Measurements from ENCODE around the gene ARHGAP33.
"Not testable (repeated sequence)": the region's sequence is repeated elsewhere in the genome, so short reads cannot be mapped to it uniquely, and the experiment has no call there.

Gene ARHGAP33

DNA sequence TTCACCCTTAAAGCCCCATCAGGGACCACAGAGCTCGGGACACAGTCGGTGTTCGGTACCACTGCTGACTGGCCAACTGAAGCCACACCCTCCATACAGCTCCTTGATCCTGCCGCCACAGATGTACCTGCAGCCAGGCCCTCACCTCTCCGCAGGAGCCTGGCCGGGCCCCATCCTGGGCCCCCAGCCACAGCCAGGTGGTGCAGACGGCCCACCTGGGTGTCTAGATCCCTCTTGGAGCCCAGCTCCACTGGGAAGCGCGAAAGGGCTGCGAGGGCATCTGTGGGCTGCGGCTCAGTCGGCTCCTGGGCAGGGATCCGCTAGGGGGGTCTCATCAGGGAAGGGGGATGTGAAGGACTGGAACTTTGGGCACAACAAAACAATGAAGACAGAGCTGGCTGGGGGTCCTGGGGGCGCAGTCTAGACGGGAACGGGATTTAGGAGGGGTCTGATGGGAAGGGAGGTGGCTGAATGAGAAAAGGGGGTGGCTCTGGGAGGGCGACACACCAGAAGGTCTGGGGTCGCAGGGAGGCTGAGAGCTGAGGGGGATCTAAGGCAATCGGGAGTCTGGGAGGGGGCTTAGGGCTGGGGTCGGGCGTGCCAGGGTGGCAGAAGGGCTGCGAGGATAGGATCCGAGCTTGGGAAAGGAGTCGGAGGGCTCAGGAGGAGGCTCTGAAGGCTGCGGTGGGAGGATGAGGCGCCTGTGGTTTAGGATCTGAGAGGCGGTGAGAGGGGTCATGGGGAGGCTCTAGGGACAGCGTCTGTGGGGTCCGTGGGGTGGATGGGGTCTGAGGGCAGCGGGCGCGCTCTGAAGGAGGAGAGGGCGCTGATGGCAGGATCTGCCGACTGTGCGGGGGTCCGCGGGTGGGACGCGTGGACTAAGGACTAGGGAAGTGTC lies 21.5 kb downstream of the ARHGAP33 start:
- DNase-seq: no peak

DNA sequence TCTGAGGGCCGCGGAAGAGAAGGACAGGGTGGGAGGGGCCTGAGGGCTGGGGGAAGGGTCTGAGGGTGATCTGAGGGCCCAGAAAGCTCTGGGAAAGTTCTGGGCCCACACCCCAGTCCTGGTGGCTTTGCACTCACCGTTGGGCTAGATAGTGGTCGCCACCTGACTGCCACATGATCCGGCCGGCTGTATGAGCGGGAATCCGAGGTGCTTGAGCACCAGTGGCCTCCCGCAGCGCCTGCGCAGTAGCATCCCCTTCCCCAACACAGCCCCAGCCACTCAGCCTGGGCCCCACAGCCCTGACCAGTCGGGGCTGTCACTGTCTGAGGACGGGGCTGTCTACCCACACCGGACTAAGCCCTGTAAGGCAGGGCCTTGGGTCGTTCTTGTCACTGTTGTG lies 22.3 kb downstream of the ARHGAP33 start:
- DNase-seq: no peak

DNA sequence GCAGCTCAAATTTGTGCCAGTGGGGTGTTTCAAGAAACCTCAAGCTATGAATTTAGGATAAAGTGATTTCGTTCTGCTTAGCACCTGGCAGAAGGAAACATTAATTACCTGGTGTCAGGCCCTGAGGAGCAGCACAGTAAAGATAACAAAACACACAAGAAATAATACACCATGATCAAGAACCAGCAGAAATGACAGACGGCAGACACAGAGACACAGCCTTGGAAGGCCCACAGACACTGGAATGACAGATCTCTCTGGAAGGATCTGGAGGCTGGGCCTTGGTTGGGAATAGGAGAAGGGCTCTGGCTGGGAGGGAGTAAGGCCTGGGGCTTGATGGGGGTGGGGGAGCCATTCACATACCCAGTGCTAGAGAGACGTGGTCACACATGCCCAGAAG lies 26.5 kb downstream of the ARHGAP33 start:
- no peak for DNase-seq

DNA sequence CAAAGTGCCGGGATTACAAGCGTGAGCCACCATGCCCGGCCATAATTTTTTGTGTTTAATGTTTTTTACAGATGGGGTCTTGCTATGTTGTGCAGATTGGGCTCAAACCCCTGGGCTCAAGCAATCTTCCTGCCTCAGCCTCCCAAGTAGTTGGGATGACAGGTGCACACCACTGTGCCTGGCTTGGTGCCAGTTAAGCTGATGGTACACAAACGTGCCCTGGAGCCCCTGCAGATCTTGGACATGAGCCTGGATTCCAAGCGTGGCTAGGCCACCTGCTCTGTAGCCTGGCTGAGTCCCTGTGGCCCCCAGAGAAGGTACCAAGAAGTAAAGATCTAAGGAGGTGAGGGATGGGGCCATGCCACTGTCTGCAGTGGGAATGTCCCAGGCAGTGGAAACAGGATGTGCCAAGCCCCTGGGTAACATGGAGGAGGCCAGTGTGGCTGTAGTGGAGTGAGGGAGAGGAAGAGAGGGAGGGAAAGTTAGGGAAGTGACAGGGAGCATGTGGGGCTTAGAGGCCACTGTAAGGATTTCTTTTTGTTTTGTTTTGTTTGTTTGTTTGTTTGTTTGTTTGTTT lies 30.2 kb downstream of the ARHGAP33 start:
- no peak for DNase-seq

DNA sequence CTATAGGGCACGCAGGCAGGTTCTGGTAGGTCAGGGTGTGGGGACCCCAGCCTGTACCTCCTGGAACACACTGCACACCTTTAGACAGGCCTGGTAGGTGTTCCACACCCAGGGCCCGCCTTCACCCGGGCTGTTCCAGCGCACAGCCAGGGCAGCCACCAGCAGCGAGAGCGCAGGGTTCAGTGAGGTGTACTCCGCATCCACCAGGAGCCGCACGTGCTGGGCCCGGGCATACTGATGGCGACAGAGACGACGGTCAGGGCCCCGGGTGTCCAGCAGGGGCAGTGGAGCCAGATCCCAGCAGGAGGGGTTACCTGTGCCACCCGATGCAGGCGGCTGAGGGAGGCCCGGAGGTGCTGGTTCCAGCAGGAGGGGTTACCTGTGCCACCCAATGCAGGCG lies 31.2 kb downstream of the ARHGAP33 start:
- no peak for DNase-seq

DNA sequence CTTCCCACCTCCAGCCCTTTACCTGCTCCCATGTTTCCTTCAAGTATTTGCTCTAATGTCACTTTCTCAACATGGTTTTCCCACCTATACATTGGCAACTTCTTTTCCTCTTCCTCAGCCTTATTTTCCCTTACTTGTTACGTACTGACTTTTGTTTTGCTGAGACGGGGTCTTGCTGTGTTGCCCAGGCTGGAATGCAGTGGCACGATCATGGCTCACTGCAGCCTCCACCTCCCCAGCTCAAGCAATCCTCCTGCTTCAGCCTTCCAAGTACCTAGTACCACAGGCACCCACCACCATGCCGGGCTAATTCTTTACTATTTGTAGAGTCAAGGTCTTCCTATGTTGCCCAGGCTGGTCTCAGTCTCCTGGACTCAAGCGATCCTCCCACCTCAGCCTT lies 32.3 kb downstream of the ARHGAP33 start:
- no peak for DNase-seq

DNA sequence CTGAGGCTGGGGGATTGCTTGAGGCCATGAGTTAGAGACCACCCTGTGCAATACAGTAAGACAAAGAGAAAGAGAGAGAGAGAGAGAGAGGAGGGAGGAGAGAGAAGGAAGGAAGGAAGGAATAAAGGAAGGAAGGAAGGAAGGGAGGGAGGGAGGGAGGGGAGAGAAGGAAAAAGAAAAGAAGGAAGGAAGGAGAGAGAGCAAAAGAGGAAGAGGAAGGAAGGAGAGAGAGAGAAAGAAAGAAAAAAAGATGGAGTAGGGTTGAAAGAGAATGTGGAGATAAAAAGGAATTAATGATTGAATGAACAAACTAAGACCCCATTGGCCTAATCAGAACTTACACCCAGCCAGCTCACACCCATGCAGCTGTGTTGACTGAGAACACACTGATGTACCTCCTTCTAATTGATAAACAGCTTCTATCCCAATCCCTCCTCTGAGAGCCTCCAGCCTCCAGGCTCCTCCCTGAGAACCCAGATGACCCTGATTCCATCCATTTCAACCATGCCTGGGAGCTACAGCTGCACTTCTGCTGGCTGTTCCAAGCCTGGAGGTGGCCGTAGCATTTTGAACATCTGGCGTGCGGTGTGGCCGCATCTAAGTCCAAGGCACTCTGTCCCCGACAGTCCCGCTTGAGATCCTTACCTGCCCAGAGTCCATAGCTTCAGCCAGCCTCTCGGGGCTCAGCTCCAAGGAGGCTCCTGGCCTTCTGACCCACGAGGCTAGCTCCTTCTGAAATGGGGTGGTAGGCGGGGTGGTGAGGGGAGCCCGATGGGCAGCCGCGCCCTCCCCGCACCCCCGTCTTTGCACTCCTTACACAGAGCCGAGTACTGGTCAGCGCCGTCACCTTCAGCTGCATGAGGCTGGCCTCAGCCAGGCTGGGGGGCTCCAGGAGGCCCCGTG lies 36.2 kb downstream of the ARHGAP33 start:
- DNase-seq: no peak

DNA sequence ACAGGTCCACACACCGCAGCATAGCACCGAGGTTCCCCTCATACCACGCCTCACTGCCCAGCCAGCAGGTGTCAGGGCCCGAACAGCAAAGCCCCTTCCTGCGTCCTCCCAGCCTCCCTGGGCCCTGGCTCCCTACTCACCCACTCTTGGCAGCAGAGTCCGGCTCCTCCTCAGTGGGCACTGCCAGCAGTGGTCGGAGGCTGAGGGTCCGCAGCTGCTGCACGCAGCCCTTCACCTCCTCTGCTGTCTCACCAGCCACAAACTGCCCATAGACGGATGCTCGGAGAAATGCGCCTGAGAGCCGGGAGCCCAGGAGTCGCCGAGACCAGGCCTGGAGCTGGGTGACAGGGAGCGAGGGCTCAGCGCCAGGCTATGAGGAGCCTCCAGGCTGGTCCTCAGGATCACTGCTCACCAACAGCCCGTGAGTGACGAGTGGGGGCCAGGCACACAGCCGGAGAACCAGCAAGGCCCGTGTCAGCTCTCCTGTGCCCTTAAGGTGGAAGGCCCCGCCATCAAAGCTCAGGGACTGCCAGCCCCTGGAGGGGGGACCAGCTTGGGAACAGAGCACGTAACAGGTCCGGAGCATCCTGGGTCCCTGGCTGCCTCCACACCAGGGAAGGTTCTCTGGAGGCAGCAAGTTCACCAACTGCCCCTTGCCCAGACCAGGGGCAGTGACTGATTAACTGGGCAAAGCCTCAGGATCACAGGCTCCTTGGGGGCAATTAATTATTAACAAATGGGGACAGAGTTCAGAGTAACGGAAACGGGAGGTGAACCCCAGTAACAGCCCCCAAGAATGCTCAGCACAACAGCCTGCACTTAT lies 37.1 kb downstream of the ARHGAP33 start, which contains the start of gene PRODH2:
PRODH2 (minus strand) TSS at position 626 of the 823 bp plus-strand sequence; CDS start at position 586, 40 bp downstream.
- no peak for DNase-seq

DNA sequence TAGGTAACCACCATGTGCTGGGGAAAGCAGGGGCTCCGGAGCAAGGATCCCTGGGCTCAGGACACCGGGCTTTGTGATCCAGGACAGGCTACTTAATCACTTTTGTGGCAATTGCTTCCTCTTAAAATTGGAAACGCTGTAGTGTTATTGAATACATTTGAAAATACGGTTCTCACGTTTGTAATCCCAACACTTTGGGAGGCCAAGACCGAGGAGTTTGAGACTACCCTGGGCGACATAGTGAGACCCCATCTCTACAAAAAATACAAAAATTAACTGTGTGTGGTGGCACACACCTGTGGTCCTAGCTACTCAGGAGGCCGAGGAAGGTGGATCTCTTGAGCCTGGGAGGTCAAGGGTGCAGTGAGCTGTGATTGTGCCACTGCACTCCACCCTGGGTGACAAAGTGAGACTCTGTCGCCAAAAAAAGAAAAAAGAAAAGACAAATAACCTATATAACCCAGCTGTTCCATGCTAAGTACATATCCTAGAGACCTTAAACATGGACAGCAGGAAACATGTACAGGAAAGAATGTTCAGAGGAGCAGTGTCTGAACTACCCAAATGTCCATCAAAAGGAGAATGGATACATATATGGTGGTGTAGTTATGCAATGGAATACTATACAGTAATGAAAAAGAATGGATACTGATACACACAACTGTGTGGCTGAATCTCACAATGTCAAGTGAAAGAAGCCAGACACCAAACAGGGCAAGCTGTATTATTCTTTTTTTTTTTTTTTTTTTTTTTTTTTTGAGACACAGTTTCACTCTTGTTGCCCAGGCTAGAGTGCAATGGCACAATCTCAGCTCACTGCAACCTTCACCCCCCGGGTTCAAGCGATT lies 37.9 kb downstream of the ARHGAP33 start:
- DNase-seq: no peak

DNA sequence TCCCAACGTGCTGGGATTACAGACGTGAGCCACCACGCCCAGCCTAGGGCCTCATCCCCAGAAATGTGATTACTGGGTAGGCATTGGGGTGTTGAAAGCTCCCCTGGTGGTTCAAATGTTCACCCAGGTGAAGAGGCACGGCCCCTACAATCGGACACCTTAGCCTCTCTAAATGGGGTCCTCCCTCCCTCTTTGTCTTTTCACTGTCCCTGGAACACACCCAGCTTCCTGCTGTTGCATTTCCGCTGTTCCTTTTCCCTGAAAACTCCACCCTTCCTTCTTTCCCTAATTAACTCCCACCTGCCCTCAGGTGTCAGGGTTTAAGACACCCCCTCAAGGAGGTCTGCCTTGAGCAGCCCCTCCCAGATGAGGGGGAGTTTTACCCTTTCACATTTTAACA lies 40.9 kb downstream of the ARHGAP33 start:
- no peak for DNase-seq

DNA sequence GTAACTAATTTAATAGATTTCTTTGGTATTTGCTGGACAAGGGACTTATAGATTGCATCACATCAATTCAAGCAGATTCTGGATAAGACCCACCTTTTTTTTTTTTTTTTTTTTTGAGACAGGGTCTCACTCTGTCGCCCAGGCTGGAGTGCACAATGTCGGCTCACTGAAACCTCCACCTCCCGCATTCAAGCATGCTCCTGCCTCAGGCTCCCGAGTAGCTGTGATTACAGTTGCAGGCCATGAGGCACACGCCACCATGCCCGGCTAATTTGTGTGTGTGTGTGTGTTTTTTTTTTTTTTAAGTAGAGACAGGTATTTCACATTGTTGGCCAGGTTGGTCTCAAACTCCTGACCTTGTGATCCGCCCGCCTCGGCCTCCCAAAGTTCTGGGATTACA lies 41.5 kb downstream of the ARHGAP33 start:
- no peak for DNase-seq

DNA sequence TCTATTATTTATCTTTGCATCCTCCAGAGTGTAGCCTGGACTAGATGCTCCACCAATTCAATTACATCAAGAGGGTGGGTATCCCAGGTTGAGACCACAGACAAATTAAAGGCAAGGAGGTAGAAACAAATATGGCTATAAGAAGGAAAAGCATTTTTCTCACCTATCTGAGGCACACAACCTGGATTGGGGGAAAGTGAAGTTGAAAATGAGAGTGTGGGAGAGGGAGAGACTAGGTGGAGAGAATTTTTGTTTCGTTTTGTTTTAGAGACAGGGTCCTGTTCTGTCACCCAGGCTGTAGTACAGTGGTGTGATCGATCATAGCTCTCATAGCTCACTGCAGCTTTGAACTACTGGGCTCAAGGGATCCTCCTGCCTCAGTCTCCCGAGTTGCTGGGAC lies 43.1 kb downstream of the ARHGAP33 start:
- DNase-seq: no peak

DNA sequence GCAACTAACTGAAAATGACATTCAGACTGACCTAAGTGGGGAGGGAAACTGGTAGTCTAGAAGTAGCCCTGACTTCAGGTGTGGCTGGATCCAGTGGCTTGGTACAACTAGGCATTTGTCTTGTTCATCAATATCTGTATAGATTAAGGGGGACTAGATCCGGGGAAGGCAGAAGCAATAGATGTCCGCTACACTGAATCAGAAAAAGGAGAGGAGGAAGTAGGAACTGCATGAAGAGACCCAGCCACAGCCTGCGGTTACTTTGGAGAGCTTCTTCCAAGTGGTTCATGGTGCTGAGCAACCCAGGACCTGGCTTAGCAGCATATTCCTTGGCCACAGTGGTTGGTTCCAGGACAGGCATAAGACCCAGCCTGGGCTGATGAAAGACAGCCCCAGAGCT lies 47.2 kb downstream of the ARHGAP33 start:
- no peak for DNase-seq

DNA sequence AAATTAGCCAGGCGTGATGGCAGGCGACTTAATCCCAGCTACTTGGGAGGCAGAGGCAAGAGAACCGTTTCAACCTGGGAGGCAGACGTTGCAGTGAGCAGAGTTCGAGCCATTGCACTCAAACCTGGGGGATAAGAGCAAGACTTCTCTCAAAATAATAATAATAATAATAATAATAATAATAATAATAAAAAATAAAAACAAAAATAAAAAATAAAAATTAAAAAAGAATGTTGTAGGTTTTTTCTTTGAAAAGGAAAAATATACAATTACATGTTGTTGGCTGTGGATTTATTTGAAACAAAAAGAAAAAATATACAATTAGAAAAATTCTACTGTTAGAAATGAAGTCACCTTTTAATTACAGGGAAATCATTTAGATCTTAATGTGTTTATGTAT lies 48.8 kb downstream of the ARHGAP33 start:
- DNase-seq: no peak

DNA sequence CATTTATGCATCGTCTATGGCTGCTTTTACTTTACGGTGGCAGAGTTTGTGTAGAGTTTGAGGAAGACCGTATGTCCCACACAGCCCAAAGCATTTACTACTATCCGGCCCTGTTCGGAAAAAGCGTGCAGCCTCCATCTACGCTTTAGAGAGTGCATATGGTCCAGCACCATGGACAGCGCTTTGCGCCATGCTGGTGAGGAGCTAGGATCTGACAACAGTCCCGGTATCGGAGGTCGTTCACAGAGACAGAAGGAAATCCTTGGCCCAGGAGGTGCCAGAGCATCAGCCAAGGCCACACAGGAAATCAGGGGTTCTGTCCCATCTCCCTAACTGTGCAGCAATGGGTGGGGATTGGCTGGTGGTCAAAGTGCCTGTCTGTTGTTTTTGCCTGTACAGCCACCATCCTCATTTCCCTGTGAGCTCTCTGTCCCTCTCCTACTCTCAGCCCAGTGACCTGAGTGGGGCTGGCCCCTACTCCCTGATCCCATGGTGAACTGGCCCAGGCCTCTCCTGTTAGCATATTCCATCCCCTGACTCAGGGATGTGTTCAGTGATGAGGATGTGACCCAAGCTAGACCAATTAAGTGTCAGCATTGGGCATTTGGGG lies 53.4 kb downstream of the ARHGAP33 start:
- peak; percentile 33 for DNase-seq

DNA sequence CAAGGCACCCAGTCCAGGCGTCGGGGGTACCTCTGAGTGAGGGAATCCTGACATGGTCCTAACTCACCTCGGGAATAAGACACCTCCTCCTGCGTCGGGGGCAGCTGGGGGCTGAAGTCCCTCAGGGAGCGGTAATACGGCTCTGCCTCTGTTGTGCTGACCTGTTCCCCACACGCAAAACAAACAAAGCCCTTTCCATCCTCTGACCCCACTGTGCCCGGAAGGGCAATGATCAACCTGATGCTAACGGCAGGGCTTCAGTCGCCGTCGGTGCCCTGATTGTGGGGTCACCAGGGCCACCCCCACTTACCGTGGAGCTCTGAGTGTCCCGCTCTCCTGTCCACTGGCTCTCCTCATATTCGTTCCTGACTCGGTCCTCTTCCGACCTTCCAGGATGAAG lies 55.6 kb downstream of the ARHGAP33 start:
- DNase-seq: no peak

DNA sequence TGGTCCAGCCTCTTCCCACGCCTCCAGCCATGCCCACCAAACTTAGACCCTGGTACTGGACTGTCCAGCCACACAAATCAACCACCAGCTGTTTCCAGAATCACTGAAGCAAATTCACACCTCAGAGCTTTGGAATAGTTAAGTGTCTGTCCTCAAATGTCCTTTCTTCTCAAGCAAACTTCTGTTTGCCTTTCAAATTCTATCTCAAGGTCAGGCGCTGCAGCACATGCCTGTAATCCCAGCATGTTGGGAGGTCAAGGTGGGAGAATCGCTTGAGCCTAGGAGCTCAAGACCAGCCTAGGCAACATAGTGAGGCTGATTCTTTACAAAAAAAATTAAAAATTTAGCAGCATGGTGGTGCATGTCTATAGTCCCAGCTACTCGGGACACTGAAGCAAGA lies 56.7 kb downstream of the ARHGAP33 start:
- no peak for DNase-seq

DNA sequence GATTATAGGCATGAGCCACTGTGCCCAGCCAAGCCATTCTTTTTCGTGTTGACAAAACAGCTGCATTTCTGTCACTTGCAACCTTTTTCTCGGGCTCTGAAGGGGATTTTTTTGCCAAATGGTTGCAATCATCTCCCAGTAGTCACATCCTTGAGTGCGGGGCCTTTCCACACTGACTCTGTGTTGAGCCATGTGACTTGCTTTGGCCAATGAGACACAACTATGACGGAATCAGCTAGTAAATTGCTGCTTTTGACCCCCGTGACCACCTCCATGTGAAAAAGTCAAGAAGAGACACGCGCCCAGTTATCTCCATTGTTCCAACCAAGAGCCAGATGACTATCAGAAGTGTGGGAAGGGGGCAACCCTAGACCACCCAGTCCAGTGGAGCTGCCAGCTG lies 58.6 kb downstream of the ARHGAP33 start:
- DNase-seq: no peak

DNA sequence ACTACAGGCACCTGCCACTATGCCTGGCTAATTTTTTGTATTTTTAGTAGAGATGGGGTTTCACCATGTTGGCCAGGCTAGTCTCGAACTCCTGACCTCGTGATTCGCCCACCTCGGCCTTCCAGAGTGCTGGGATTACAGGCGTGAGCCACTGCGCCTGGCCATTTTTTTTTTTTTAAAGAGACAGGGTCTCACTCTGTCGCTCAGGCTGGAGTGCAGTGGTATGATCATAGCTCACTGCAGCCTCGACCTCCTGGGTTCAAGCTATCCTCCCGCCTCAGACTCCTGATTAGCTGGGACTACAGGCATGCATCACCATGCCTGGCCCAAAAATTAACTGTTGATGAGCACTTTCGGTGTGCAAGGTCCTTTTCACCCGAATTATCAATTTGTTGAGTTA lies 60.7 kb downstream of the ARHGAP33 start:
- DNase-seq: not testable (repeated sequence)
